HG03135 (cell line): Measurements from ENCODE around the gene PRXL2B.
"Not testable (repeated sequence)": the region's sequence is repeated elsewhere in the genome, so short reads cannot be mapped to it uniquely, and the experiment has no call there.

ENCODE experiments used
- ATAC-seq: cut with Tn5 transposase; IDR thresholded peaks from one replicate; pipeline ENCODE4 v1.9.1; 2021; ENCODE audit warnings: mild to moderate bottlenecking, moderate library complexity; ENCODE audit not compliant: unreplicated experiment

Gene PRXL2B

DNA sequence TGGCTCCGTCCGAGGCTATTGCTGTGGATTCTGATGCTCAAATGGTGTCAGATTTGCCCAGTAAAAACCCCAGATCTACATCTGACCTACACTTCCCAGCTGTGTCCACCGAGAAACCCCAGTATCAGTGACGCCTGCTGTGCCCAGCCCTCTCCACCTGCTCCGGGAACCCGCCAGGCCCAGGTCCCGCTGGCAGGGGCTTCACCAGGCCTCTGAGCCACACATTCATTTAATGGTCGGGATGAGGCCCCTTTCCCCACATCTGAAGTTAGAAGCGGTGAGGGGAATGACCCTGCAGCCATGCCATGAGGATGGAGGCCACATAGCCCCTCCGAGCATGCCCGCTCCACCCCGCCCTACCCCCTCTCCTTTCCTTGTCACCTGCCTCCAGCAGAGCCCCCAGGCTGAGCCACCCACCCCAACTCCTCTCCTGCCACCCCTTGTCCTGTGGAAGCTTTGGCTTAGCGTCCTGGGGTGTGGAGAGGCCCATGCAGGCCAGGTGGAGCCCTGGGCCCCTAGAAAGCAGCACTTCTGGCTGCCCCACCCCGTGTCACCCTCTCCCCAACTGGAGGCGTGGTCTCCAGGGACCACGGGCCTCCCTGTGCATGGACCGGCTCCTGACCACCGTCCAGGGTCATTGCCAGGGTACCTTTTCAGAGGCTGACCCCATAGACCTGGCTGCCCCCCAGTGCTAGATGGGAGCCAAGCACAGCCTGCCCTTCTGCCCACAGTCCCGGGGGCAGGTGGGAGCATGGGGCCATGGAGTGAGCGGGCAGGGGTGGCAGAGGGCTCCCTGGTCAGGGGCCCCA lies 22.4 kb upstream of the PRXL2B start:
- ATAC-seq = no peak

DNA sequence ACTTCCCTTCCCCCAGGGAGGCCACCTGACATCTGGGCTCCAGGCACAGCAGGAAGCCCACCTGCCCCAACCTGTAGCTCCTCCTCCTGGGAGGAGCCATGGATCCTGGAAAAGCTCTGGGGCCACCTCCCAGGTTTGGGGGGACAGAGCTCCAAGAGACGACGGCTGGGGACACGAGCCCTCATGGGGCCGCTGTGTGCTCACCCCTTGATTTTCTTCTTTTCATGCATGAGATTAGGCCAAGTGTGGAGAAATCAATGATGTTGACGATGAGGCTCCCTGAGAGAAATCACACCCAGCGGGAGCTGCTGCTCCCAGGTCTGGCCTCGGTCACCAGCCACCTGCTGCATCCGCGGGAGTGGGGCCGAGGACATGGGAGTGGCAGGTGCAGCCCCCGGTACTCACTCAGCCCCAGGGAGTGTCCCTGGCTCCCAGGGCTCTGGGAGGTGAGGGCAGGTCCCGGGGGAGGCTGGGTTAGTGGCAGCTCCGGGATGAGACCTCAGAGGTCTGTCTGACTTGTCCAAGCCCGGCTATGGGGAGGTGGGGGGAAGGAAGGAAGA lies 21.7 kb upstream of the PRXL2B start:
- ATAC-seq = no peak

GRCh38 chr1:2566101-2567045 lies 20.2 kb upstream of the PRXL2B start:
- ATAC-seq = no peak

- ATAC-seq = no peak
Measured at GRCh38 chr1:2567083-2567679, 19.4 kb upstream of the PRXL2B start.

GRCh38 chr1:2568187-2568816 lies 18.3 kb upstream of the PRXL2B start:
- ATAC-seq = not testable (repeated sequence)

DNA sequence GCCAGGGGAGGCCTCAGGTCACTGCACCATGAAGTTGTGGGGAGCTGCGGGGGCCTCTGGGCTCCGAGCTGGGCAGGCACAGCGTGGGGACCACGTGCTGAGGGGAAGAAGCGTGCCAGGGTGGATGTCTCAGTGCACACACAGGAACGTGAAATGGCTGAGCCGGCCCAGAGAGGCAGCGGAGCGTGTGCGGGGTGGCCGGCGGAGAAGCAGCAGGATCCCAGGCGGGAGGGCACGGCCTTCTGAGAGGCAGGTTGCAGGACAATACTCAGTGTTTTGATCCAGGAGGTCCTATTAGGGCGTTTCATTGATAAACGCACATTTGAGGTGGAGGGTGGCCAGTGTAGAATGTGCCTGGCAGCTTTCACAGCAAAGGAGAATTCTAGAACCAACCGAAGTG lies 17.5 kb upstream of the PRXL2B start:
- ATAC-seq = no peak

DNA sequence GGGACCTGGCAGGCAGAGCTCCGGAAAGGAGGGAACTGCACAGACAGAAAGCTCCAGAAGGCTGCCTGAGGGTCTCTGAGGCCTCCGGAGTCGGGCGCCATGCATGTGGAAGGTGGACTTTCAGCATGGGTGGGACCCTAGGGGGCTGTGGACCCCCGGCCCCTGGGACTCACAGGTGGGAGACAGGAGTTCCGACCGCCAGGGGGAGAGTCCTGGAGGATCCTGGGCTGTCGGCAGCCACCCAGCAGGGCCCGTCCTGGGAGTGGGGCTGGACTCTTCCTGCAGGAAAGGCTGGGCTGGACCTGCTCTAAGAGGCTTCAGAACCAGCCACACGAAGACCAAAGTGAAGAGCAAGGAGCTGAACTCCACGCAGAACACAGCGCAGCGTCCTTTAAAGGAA lies 16.9 kb upstream of the PRXL2B start:
- ATAC-seq = not testable (repeated sequence)

GRCh38 chr1:2570332-2570731 lies 16.2 kb upstream of the PRXL2B start:
- ATAC-seq = no peak

GRCh38 chr1:2571348-2571747 lies 15.2 kb upstream of the PRXL2B start:
- ATAC-seq = no peak

GRCh38 chr1:2573250-2573920 lies 13.2 kb upstream of the PRXL2B start:
- ATAC-seq = no peak

DNA sequence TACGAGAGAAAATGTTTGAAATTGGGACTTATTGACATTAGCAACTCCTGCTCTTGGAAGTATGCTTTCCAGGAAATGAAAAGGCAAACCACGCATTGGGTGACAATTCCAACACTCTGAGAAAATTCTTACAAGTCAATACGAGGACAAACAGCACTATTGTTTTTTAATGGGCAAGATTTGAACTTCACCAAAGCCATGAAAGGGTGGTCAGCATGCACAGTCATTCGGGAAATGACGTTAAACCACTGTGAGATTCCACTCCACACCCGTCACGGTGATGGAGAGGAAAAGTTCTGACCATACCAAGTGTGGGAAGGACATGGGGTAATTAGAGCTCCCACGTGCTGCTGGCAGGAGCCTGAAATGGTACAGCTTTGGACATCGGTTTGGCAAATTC lies 12.2 kb upstream of the PRXL2B start:
- no peak for ATAC-seq

DNA sequence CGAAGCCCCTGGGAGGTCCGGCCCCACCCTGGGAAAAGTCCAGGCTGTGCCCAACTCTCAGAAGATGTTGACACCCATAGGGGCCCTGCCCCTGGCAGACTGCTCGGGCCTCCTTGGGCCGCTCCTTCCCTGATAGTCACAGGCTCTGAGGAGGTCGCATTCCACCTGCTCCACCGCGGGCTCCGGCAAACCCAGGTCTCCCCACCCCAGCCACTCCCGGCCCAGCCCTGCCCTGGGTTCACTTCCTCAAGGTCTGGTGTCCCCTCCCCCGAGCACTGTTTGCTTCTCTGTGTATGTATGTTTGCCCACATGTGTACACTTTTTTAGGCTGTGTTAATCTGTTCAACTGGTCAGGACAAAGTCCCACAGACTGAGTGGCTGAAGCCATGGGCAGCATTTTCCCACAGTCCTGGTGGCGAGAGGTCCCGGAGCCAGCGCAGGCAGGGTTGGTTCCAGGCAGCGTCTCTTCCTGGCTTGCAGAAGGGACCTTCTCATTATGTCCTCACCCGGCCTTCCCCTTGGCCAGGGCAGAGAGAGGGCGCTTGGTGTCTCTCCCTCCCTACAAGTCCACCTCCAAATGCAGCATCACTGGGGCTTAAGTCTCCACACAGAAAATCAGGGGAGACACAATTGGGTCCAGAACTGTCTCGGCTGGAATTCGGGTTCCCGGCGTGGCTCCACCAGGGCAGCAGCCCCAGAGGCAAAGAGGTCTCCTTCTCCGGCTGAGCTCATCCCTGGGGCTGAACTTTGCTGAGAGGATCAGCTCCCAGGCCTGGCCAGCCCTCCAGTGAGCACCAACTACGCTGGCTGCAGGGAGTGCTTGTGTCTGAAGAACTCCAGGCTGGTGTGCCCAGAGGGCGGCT lies 10.5 kb upstream of the PRXL2B start:
- ATAC-seq = no peak

- peak; percentile 45 for ATAC-seq
Measured at GRCh38 chr1:2577565-2578075, 9.0 kb upstream of the PRXL2B start.

DNA sequence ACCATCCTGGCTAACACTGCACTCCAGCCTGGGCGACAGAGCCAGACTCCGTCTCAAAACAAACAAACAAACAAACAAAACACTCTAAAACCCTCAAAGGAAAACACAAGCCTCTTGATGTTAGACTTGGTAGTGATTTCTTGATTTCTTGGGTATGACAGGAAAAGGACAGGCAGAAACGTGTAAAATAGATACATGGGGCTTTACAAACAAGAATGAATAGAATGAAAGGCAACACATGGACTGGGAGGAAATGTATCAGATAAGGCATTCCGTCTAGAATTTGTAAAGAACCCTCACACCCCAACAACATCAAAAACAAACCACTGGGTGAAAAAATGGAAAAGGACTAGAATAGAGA lies 7.8 kb upstream of the PRXL2B start:
- no peak for ATAC-seq

DNA sequence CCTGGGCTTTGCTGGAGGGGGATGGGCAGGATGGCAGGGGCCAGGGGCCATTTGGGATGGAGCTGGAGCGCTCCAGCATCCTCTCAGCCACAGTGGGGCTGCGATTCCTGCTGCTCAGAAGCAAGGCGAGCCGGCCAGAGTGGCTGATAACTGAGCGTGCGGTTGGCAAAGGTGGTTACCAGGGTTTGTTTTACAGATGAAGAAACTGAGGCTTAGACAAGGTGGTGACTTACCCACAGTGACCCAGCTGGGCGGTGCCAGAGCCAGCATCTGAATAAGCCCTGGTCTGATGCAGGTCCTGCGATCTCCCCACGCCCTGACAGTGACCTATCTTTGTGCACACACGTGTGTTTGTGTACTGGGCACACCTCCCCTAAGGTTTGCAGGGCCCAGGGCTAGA lies 5.9 kb upstream of the PRXL2B start:
- ATAC-seq = no peak

GRCh38 chr1:2582391-2582790 lies 4.2 kb upstream of the PRXL2B start:
- no peak for ATAC-seq

GRCh38 chr1:2583331-2583791 lies 3.2 kb upstream of the PRXL2B start:
- ATAC-seq = no peak

DNA sequence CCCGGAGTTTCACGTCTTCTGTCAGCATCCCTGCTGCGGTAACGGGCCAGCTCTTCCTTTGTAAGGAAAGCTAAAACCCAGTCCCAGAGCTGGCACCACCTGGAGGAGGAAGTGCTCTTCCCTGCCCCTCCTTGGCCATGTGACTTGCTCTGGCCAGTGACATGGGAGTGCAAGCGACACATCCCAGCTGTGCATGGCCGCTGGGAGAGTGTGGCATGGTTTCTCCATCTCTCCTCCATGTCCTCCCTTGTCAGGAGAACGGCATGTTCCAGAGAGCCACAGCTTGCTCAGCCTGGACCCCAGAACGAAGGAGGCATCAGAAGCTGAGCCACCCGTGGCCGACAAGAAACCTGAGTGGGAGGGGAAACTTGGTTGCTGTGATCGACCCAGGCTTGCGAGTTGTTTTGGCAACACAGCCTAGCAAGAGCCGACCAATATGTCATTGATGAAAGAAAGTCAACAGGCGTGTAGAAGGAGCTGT lies 2.7 kb upstream of the PRXL2B start:
- ATAC-seq = no peak
